ENCODE results near the gene YPEL2.

DNA sequence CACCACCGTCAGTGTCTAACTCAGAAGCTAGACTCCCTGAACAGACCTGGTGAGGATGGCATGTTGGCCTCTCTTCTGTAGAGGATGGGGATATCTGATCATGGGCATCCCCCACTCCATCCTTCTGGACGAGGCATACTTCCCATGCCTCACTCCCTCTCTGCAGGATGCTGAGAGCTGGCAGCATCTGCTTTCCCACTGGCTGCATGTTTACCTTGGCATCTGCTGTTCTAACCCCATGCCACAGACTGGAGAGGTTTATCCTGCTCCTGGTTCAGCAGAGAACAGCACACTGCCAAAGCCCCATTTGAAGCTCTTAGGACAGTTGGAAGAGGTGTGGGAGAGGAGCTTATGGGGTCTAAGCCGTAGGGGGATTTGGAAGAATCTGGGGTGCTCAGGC is 46.0 kb downstream of the YPEL2 start:
- TF ChIP-seq CTCF (IDR thresholded peaks at IDR 0.05) (no peak), POLR2A (IDR thresholded peaks at IDR 0.05) (no peak)
